ENCODE data around the gene FAIM2.
"Not testable (repeated sequence)": the region's sequence is repeated elsewhere in the genome, so short reads cannot be mapped to it uniquely, and the experiment has no call there.

The FAIM2 gene

GRCh38 chr12:49872781-49873181 is 30.9 kb downstream of the FAIM2 start:
- Histone ChIP-seq H3K27me3 (ENCODE audit: insufficient read depth, low read depth) (no peaks in the 10 kb centered on the region; the same call in 1 of the 2 replicates), H3K27ac (no peak overlapping the region), H3K4me1 (ENCODE audit: low read depth, poor library complexity, severe bottlenecking) (no peaks in the 10 kb centered on the region), H3K79me2 (ENCODE audit: insufficient read depth, low read depth) (no peaks in the 10 kb centered on the region), H3K4me2 (no peak overlapping the region), H4K20me1 (ENCODE audit: insufficient read depth) (no peaks in the 10 kb centered on the region), H3K4me3 (IDR thresholded peaks at IDR 0.05; ENCODE audit: insufficient read depth, low read depth, low read length) (no peak overlapping the region), H3K9ac (no peak overlapping the region), H2AFZ (ENCODE audit: low read depth) (no peak overlapping the region), H3K36me3 (ENCODE audit: insufficient read depth) (no peaks in the 10 kb centered on the region)
- no peak for TF ChIP-seq CTCF (conservative IDR thresholded peaks at IDR 0.05; ENCODE audit: low read depth, low read length)

GRCh38 chr12:49872381-49872780 is 31.3 kb downstream of the FAIM2 start:
- Histone ChIP-seq H3K36me3 (ENCODE audit: insufficient read depth) (no peaks in the 10 kb centered on the region), H3K79me2 (ENCODE audit: insufficient read depth, low read depth) (no peaks in the 10 kb centered on the region), H3K4me3 (IDR thresholded peaks at IDR 0.05; ENCODE audit: insufficient read depth, low read depth, low read length) (no peak overlapping the region), H3K27ac (no peak overlapping the region), H2AFZ (ENCODE audit: low read depth) (no peak overlapping the region), H3K4me1 (ENCODE audit: low read depth, poor library complexity, severe bottlenecking) (no peaks in the 10 kb centered on the region), H4K20me1 (ENCODE audit: insufficient read depth) (no peaks in the 10 kb centered on the region), H3K4me2 (no peak overlapping the region), H3K9ac (no peak overlapping the region), H3K27me3 (ENCODE audit: insufficient read depth, low read depth) (no peaks in the 10 kb centered on the region; the same call in 1 of the 2 replicates)
- no peak for TF ChIP-seq CTCF (conservative IDR thresholded peaks at IDR 0.05; ENCODE audit: low read depth, low read length)

GRCh38 chr12:49871811-49872251 is 31.9 kb downstream of the FAIM2 start:
- not testable (repeated sequence) for H3K4me2 ChIP-seq; H3K36me3 ChIP-seq (ENCODE audit: insufficient read depth); H2AFZ ChIP-seq (ENCODE audit: low read depth); H4K20me1 ChIP-seq (ENCODE audit: insufficient read depth); H3K4me1 ChIP-seq (ENCODE audit: low read depth, poor library complexity, severe bottlenecking); H3K79me2 ChIP-seq (ENCODE audit: insufficient read depth, low read depth); H3K4me3 ChIP-seq (IDR thresholded peaks at IDR 0.05; ENCODE audit: insufficient read depth, low read depth, low read length); H3K27ac ChIP-seq; H3K9ac ChIP-seq; H3K27me3 ChIP-seq (ENCODE audit: insufficient read depth, low read depth)

- no peaks in the 10 kb centered on the region; the same call in 1 of the 2 replicates for H3K27me3 ChIP-seq (ENCODE audit: insufficient read depth, low read depth)
- H4K20me1 ChIP-seq (ENCODE audit: insufficient read depth): no peaks in the 10 kb centered on the region
- H3K36me3 ChIP-seq (ENCODE audit: insufficient read depth): no peaks in the 10 kb centered on the region
- TF ChIP-seq CTCF (conservative IDR thresholded peaks at IDR 0.05; ENCODE audit: low read depth, low read length): no peak
- no peaks in the 10 kb centered on the region for H3K4me1 ChIP-seq (ENCODE audit: low read depth, poor library complexity, severe bottlenecking)
- no peak overlapping the region for H3K4me3 ChIP-seq (IDR thresholded peaks at IDR 0.05; ENCODE audit: insufficient read depth, low read depth, low read length)
- H3K4me2 ChIP-seq: no peak overlapping the region
- H3K27ac ChIP-seq: no peak overlapping the region
- H3K79me2 ChIP-seq (ENCODE audit: insufficient read depth, low read depth): no peaks in the 10 kb centered on the region
- H3K9ac ChIP-seq: no peak overlapping the region
- H2AFZ ChIP-seq (ENCODE audit: low read depth): no peak overlapping the region
These were observed 32.5 kb downstream of the FAIM2 start for GRCh38 chr12:49871263-49871561.

GRCh38 chr12:49870501-49871262 is 33.0 kb downstream of the FAIM2 start:
- no peaks in the 10 kb centered on the region for H3K79me2 ChIP-seq (ENCODE audit: insufficient read depth, low read depth)
- no peaks in the 10 kb centered on the region for H3K4me1 ChIP-seq (ENCODE audit: low read depth, poor library complexity, severe bottlenecking)
- no peaks in the 10 kb centered on the region for H3K36me3 ChIP-seq (ENCODE audit: insufficient read depth)
- no peaks in the 10 kb centered on the region; the same call in 1 of the 2 replicates for H3K27me3 ChIP-seq (ENCODE audit: insufficient read depth, low read depth)
- H4K20me1 ChIP-seq (ENCODE audit: insufficient read depth): no peaks in the 10 kb centered on the region
- H3K9ac ChIP-seq: no peak overlapping the region
- H3K27ac ChIP-seq: no peak overlapping the region
- H3K4me3 ChIP-seq (IDR thresholded peaks at IDR 0.05; ENCODE audit: insufficient read depth, low read depth, low read length): no peak overlapping the region
- no peak overlapping the region for H2AFZ ChIP-seq (ENCODE audit: low read depth)
- no peak for TF ChIP-seq CTCF (conservative IDR thresholded peaks at IDR 0.05; ENCODE audit: low read depth, low read length)
- H3K4me2 ChIP-seq: no peak overlapping the region

All from KMS-11 (cell line).